Neural cell (in vitro differentiated cells): ENCODE data around the gene OTUD5.

Experiments
- CTCF ChIP-seq: fragments of 450-650 bp; IDR thresholded peaks from 2 replicates; pipeline ENCODE4 v1.5.1; 2014; ENCODE audit warnings: antibody characterized with exemption, mild to moderate bottlenecking, moderate library complexity; ENCODE audit not compliant: poor library complexity, severe bottlenecking
- EP300 ChIP-seq: fragments of 450-650 bp; conservative IDR thresholded peaks from 2 replicates; pipeline ENCODE4 v1.6.1; 2014; ENCODE audit warnings: antibody characterized with exemption, mild to moderate bottlenecking, moderate library complexity; ENCODE audit not compliant: poor library complexity, severe bottlenecking
- EZH2 ChIP-seq: fragments of 200-600, 300-800 bp; shearing (Covaris generic), sonication (generic); IDR thresholded peaks from 2 replicates; pipeline ENCODE4 v1.6.1; 2014; ENCODE audit warnings: antibody characterized with exemption, low read length, borderline replicate concordance, mild to moderate bottlenecking; ENCODE audit not compliant: insufficient read depth, poor library complexity, severe bottlenecking

- TF ChIP-seq EZH2 (no peak), CTCF (no peak), EP300 (no peak)
These were observed 46.3 kb upstream of the OTUD5 start for GRCh38 chrX:49003696-49004095.
